KOPT-K1 (cell line): ENCODE results near the gene SYT11.

Experiments
- H3K27ac ChIP-seq: fragments of 200-600 bp; sonication (generic); 2 replicates; pipeline ENCODE4 v1.5.1; 2016; ENCODE audit warnings: antibody characterized with exemption, mild to moderate bottlenecking, low read depth, low read length; ENCODE audit not compliant: poor library complexity, severe bottlenecking
- H3K36me3 ChIP-seq: fragments of 200-600 bp; sonication (generic); 2 replicates; pipeline ENCODE4 v1.5.1; 2017; ENCODE audit warnings: antibody characterized with exemption, mild to moderate bottlenecking, low read length, moderate library complexity; ENCODE audit not compliant: insufficient read depth
- H3K9me3 ChIP-seq: fragments of 200-600 bp; sonication (generic); 2 replicates; pipeline ENCODE4 v1.5.1; 2017; ENCODE audit warnings: antibody characterized with exemption, low read length, mild to moderate bottlenecking; ENCODE audit not compliant: insufficient read depth, poor library complexity, severe bottlenecking

The SYT11 gene

DNA sequence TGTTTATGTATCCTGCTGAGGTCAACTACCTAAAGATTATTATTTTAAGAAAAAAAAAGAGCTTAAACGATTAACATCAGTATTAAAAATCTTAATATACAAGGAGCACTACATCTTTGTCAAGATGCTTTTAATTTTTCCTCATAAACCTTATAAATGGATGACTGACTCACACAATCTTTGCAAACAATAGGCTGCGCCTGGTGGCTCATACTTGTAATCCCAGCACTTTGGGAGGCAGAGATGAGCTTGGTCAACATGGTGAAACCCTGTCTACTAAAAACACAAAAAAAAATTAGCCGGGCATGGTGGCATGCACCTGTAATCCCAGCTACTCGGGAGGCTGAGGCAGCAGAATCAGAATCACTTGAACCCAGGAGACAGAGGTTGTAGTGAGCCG is 73.1 kb downstream of the SYT11 start:
- no peak overlapping the region for H3K27ac ChIP-seq
- H3K9me3 ChIP-seq, result no peaks in the 10 kb centered on the region
- H3K36me3 ChIP-seq, result peaks cover 60% of the 10 kb centered on the region

GRCh38 chr1:155933591-155934096 is 74.3 kb downstream of the SYT11 start:
- Histone ChIP-seq H3K27ac (peak overlapping the region; percentile 92), H3K9me3 (no peaks in the 10 kb centered on the region), H3K36me3 (peaks cover 49% of the 10 kb centered on the region)

DNA sequence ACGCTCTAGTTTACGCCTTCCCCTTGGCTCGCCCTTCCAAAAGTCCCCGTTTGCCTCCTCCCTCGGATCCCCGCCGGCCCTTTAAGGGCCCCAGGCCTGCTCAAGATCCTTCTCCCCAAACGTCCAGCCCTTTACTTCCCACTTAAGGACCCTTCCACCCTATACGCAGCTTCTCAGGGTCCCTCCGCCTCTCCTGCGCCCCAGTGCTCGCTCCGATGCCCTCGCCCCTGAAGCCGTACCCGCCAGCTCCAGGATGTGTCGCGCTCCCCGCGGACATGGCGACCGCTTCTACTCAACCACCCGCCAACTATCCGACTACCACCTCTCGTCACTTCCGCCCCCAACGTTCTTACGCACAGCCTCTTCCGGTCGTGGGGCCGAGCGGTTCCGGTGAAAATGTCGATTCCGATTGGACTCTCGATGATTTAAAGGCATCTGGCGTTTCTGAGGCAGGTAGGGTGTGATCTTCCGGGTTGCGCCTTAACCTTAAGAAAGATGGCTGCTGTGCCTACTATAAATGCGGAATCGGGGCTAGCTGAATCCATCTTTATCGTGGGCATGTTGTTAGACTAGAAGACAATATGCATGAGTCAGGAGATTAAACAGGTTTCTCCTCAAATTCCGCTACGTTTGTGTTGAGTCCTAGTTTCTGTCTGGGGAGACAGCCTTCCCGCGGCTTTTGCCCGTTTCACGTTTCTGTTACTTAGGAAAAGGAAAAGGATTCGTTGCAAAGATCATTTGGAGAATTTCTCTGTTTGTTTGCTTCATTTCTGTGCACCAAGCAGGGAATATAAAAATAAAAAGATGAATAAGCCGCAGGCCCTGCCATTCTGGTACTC is 74.9 kb downstream of the SYT11 start, which contains the start of gene KHDC4:
KHDC4 (minus strand) TSS at position 317 of the 839 bp plus-strand sequence; CDS start at position 277, 40 bp downstream.
- Histone ChIP-seq H3K36me3 (peaks cover 42% of the 10 kb centered on the region), H3K9me3 (no peaks in the 10 kb centered on the region), H3K27ac (peak within 1 kb of the TSS; percentile 92)
